ENCODE data around the gene SHC3. TPM values are rescaled to one million over a fixed set of nuclear protein-coding genes. Genes with fewer than 3 reads are reported as not detected.

The SHC3 gene
- total RNA-seq, 2 donors from 2014 or later: 0.95 to 1.3 TPM

GRCh38 chr9:88992556-88992955 is 186.1 kb downstream of the SHC3 start:
- Mint-ChIP-seq H3K27me3 (ENCODE audit: insufficient read depth) (peaks cover 7% of the 10 kb centered on the region), H3K4me3 (peak overlapping the region; percentile 95), H3K4me1 (peaks cover 42% of the 10 kb centered on the region), H3K36me3 (ENCODE audit: low read depth) (peaks cover 48% of the 10 kb centered on the region), H3K9me3 (no peaks in the 10 kb centered on the region), H3K27ac (no peak overlapping the region)
- Histone ChIP-seq H3K9ac (ENCODE audit: extremely low read depth, low read length, poor library complexity, severe bottlenecking) (peak overlapping the region; percentile 88), H3K4me1 (ENCODE audit: control insufficient read depth, insufficient read depth, low read length) (peaks cover 22% of the 10 kb centered on the region), H3K4me3 (ENCODE audit: low read length) (peak overlapping the region; percentile 97), H3K27ac (ENCODE audit: low read depth, low read length) (no peak overlapping the region), H3K36me3 (ENCODE audit: control insufficient read depth, insufficient read depth, low read length) (peaks cover 53% of the 10 kb centered on the region), H3K27me3 (ENCODE audit: control insufficient read depth, insufficient read depth, low read length, poor library complexity, severe bottlenecking) (no peaks in the 10 kb centered on the region), H3K9me3 (ENCODE audit: control insufficient read depth, low read length) (peaks cover 1% of the 10 kb centered on the region)
- peak; percentile 30 for DNase-seq
- WGBS, 2 experiments (ENCODE audit: insufficient coverage in 1 of 2, insufficient read length in 1 of 2): 66 to 72% methylated on average over 4 of the region's 4 CpGs
- TF ChIP-seq CTCF (conservative IDR thresholded peaks at IDR 0.05): no peak

GRCh38 chr9:88991066-88992034 is 187.3 kb downstream of the SHC3 start, which contains the start of gene S1PR3:
Gene S1PR3 (plus strand): TSS chr9:88991468. CDS start chr9:89001201, 9,733 bp downstream.
- H3K9me3 ChIP-seq (ENCODE audit: control insufficient read depth, low read length): peaks cover 8% of the 10 kb centered on the region
- H3K27me3 ChIP-seq (ENCODE audit: control insufficient read depth, insufficient read depth, low read length, poor library complexity, severe bottlenecking): no peaks in the 10 kb centered on the region
- Mint-ChIP-seq H3K4me1 (peaks cover 42% of the 10 kb centered on the region), H3K4me3 (peak within 1 kb of the TSS; percentile 95), H3K36me3 (ENCODE audit: low read depth) (peaks cover 36% of the 10 kb centered on the region), H3K27ac (peak within 1 kb of the TSS; percentile 90), H3K27me3 (ENCODE audit: insufficient read depth) (peaks cover 10% of the 10 kb centered on the region), H3K9me3 (peaks cover 2% of the 10 kb centered on the region)
- DNase-seq: peak; percentile 92
- H3K36me3 ChIP-seq (ENCODE audit: control insufficient read depth, insufficient read depth, low read length): peaks cover 41% of the 10 kb centered on the region
- H3K4me3 ChIP-seq (ENCODE audit: low read length): peak within 1 kb of the TSS; percentile 97
- 0 to 1% methylated on average over 22 to 82 of the region's 94 CpGs for WGBS, 2 experiments (ENCODE audit: insufficient coverage in 1 of 2, insufficient read length in 1 of 2)
- peaks cover 11% of the 10 kb centered on the region for H3K4me1 ChIP-seq (ENCODE audit: control insufficient read depth, insufficient read depth, low read length)
- no peak within 1 kb of the TSS for H3K27ac ChIP-seq (ENCODE audit: low read depth, low read length)
- peak; percentile 58 for TF ChIP-seq CTCF (conservative IDR thresholded peaks at IDR 0.05)
- H3K9ac ChIP-seq (ENCODE audit: extremely low read depth, low read length, poor library complexity, severe bottlenecking): peak within 1 kb of the TSS; percentile 88

GRCh38 chr9:88990729-88991065 is 187.9 kb downstream of the SHC3 start:
- H3K27me3 ChIP-seq (ENCODE audit: control insufficient read depth, insufficient read depth, low read length, poor library complexity, severe bottlenecking): no peaks in the 10 kb centered on the region
- peaks cover 2% of the 10 kb centered on the region for H3K9me3 Mint-ChIP-seq
- peak overlapping the region; percentile 78 for H3K4me3 ChIP-seq (ENCODE audit: low read length)
- peaks cover 35% of the 10 kb centered on the region for H3K36me3 ChIP-seq (ENCODE audit: control insufficient read depth, insufficient read depth, low read length)
- peaks cover 10% of the 10 kb centered on the region for H3K27me3 Mint-ChIP-seq (ENCODE audit: insufficient read depth)
- TF ChIP-seq CTCF (conservative IDR thresholded peaks at IDR 0.05): peak; percentile 57
- no peak overlapping the region for H3K27ac ChIP-seq (ENCODE audit: low read depth, low read length)
- H3K9ac ChIP-seq (ENCODE audit: extremely low read depth, low read length, poor library complexity, severe bottlenecking): peak overlapping the region; percentile 59
- H3K36me3 Mint-ChIP-seq (ENCODE audit: low read depth): peaks cover 29% of the 10 kb centered on the region
- WGBS, 2 experiments (ENCODE audit: insufficient coverage in 1 of 2, insufficient read length in 1 of 2): 0 to 1% methylated on average over 10 to 21 of the region's 21 CpGs
- peaks cover 11% of the 10 kb centered on the region for H3K4me1 ChIP-seq (ENCODE audit: control insufficient read depth, insufficient read depth, low read length)
- H3K4me3 Mint-ChIP-seq: peak overlapping the region; percentile 95
- H3K9me3 ChIP-seq (ENCODE audit: control insufficient read depth, low read length): peaks cover 8% of the 10 kb centered on the region
- peaks cover 36% of the 10 kb centered on the region for H3K4me1 Mint-ChIP-seq
- DNase-seq: peak; percentile 87
- peak overlapping the region; percentile 90 for H3K27ac Mint-ChIP-seq
